HepG2 (cell line): ENCODE results near the gene TADA2B. TPM values are rescaled to one million over a fixed set of nuclear protein-coding genes. Genes with fewer than 3 reads are reported as not detected.
A peak's percentile ranks its signal among the peaks of the same experiment; 100 is the strongest.

Source experiments
- ATAC-seq: fragments of 200-7000 bp; cut with Tn5 transposase; 3 replicates; pipeline ENCODE4 v1.9.1; 2020; ENCODE audit warnings: mild to moderate bottlenecking, moderate library complexity
- BruUV-seq: library from RNA; stranded (reverse); fragments of 400-500 nt; replicated peaks from 2 replicates; lab custom pipeline; 2021; lab: Mats Ljungman, UMichigan
- CTCF ChIA-PET: fragments of 300-600 bp; formaldehyde crosslinking; extraction: SDS; loops from one replicate; lab custom pipeline; 2021; ENCODE audit warnings: low total read pairs, inconsistent platforms, low intra/inter-chr PET ratio; lab: Yijun Ruan, JAX
- POLR2A ChIA-PET: fragments of 350-600 bp; sonication (Branson Sonifier 250); formaldehyde crosslinking; loops from one replicate; lab custom pipeline; 2020; ENCODE audit warnings: antibody characterized with exemption, inconsistent platforms; lab: Yijun Ruan, JAX
- DNase-seq: peaks from one replicate; pipeline ENCODE4 v3.0.0-alpha.2; 2015; ENCODE audit warnings: low spot score
- FAIRE-seq: peaks from 3 replicates; lab custom pipeline; 2011; peaks lifted over from hg19 to GRCh38; lab: Jason Lieb, UNC
- H2AFZ ChIP-seq: one replicate; pipeline ENCODE4 v1.6.1; 2011; ENCODE audit warnings: low read length, inconsistent platforms
- H3K27ac ChIP-seq: fragments of 300-600 bp; 3 replicates; pipeline ENCODE4 v1.8.0; 2011; ENCODE audit warnings: mixed run types, mild to moderate bottlenecking, mixed read lengths, low read length, inconsistent platforms; ENCODE audit not compliant: insufficient read depth; ENCODE audit errors: extremely low read length
- H3K27me3 ChIP-seq, 2 experiments: fragments of 200-600 bp in 1 of 2; 2 replicates in 1 of 2; 3 replicates in 1 of 2; pipeline versions ENCODE4 v1.6.0 to v1.8.0; 2011; ENCODE audit warnings: low read length in 2 of 2, mild to moderate bottlenecking in 2 of 2, moderate library complexity in 2 of 2, inconsistent platforms in 1 of 2; ENCODE audit not compliant: insufficient read depth in 2 of 2, control insufficient read depth in 1 of 2
- H3K36me3 ChIP-seq, 2 experiments: fragments of 200-600 bp in 1 of 2; replicated peaks in 1 of 2; 2 replicates in 1 of 2; 3 replicates in 1 of 2; pipeline versions ENCODE4 v1.5.1 to v1.8.0; 2011; ENCODE audit warnings: low read length in 2 of 2, inconsistent platforms in 1 of 2; ENCODE audit not compliant: insufficient read depth in 2 of 2, control insufficient read depth in 1 of 2
- H3K4me1 ChIP-seq: 2 replicates; pipeline ENCODE4 v1.5.1; 2012; ENCODE audit warnings: low read length, inconsistent platforms; ENCODE audit not compliant: insufficient read depth
- H3K4me2 ChIP-seq: 2 replicates; pipeline ENCODE4 v1.6.0; 2011; ENCODE audit warnings: low read depth, low read length, inconsistent platforms
- H3K4me3 ChIP-seq, 3 experiments: fragments of 200-600 bp in 1 of 3; sonication (generic), shearing (Covaris generic) in 1 of 3; replicated peaks in 1 of 3; 2 replicates each; pipeline ENCODE4 v1.5.1; 2011 to 2016; ENCODE audit warnings: low read length in 3 of 3, inconsistent platforms in 2 of 3, low read depth in 2 of 3, mild to moderate bottlenecking in 2 of 3, control low read depth in 1 of 3, mixed read lengths in 1 of 3; ENCODE audit not compliant: insufficient read depth in 1 of 3
- H3K79me2 ChIP-seq: one replicate; pipeline ENCODE4 v1.6.1; 2011; ENCODE audit warnings: low read length, inconsistent platforms; ENCODE audit not compliant: insufficient read depth
- H3K9ac ChIP-seq: 2 replicates; pipeline ENCODE4 v1.6.0; 2011; ENCODE audit warnings: mild to moderate bottlenecking, low read depth, low read length, inconsistent platforms; ENCODE audit not compliant: insufficient read depth
- H3K9me3 ChIP-seq: 2 replicates; pipeline ENCODE4 v1.5.1; 2012; ENCODE audit warnings: mild to moderate bottlenecking, low read length
- H4K20me1 ChIP-seq: 2 replicates; pipeline ENCODE4 v1.6.0; 2011; ENCODE audit warnings: inconsistent platforms, mild to moderate bottlenecking, low read length, moderate library complexity; ENCODE audit not compliant: insufficient read depth
- DNMT3B ChIP-seq: conservative IDR thresholded peaks from 2 replicates; pipeline ENCODE4 v1.6.1; 2016; ENCODE audit warnings: missing biosample characterization, control low read depth
- HDAC6 ChIP-seq: fragments of 200-600 bp; sonication (generic); IDR thresholded peaks from 2 replicates; pipeline ENCODE4 v1.7.0; 2017; ENCODE audit warnings: mild to moderate bottlenecking, antibody characterized with exemption, low read length, low read depth
- MAFF ChIP-seq: IDR thresholded peaks from 2 replicates; pipeline ENCODE4 v1.6.1; 2011; ENCODE audit warnings: low read depth, low read length, improper control_type of control experiment
- MAFK ChIP-seq, 2 experiments: IDR thresholded peaks in 1 of 2; conservative IDR thresholded peaks in 1 of 2; 2 replicates each; pipeline ENCODE4 v1.6.1; 2011; ENCODE audit warnings: improper control_type of control experiment in 2 of 2, low read length in 2 of 2
- MBNL3 ChIP-seq: fragments of 250-450 bp; sonication (Bioruptor Pico); conservative IDR thresholded peaks from 2 replicates; pipeline ENCODE4 v1.8.0; 2022; ENCODE audit warnings: mild to moderate bottlenecking, inconsistent platforms
- MEIS2 ChIP-seq: sonication (generic); formaldehyde crosslinking; IDR thresholded peaks from 2 replicates; pipeline ENCODE4 v1.9.0; 2021; ENCODE audit warnings: mild to moderate bottlenecking, missing genetic modification reagents
- NFIB ChIP-seq: sonication (generic); formaldehyde crosslinking; IDR thresholded peaks from 2 replicates; pipeline ENCODE4 v1.9.0; 2021; ENCODE audit warnings: missing genetic modification reagents, mild to moderate bottlenecking, borderline replicate concordance
- WGBS: methylation state at CpG from one replicate; pipeline ENCODE4 v1.1.6; 2017; ENCODE audit warnings: low lambda C conversion rate; 5-methylcytosine and 5-hydroxymethylcytosine counted together
- in situ Hi-C: cut with HindIII; loops from 2 replicates; pipeline ENCODE4 v1.10.0; 2017; ENCODE audit warnings: low pct_unique_long_range_greater_than_20kb; ENCODE audit not compliant: extremely low pct_ligation_motif_present
- intact Hi-C: fragments of 100-400 bp; cut with micrococcal nuclease; formaldehyde crosslinking; loops from one replicate; pipeline ENCODE4 v1.10.0; 2022; ENCODE audit not compliant: unreplicated experiment
- polyA plus RNA-seq, 8 experiments: library from polyadenylated mRNA; depleted of rRNA in 3 of 8; stranded (reverse) in 7 of 8; unstranded in 1 of 8; fragments of >200 nt; fragmentation: Illumina TruSeq in 4 of 8; extraction: Trizol in 4 of 8; gene quantifications; 2 replicates each; pipeline versions ENCODE4 v1.2.1 to v1.2.3, GENCODE V29; 2011 to 2016; ENCODE audit warnings: low read depth in 4 of 8, missing spikeins in 1 of 8, mixed read lengths in 1 of 8; ENCODE audit not compliant: insufficient read depth in 1 of 8
- total RNA-seq, 5 experiments: library from RNA; depleted of rRNA; stranded (reverse); fragments of >200 nt; fragmentation: Illumina TruSeq; extraction: Trizol; gene quantifications; 2 replicates each; pipeline ENCODE4 v1.2.3, GENCODE V29; 2016; ENCODE audit warnings: low read depth in 1 of 5
- TF ChIP-seq, protein P1 (sequence below): sonication (generic); formaldehyde crosslinking; IDR thresholded peaks from 2 replicates; pipeline ENCODE4 v1.5.1; 2020; ENCODE audit warnings: mild to moderate bottlenecking, missing genetic modification reagents, moderate library complexity
- TF ChIP-seq, protein P2 (sequence below): sonication (generic); formaldehyde crosslinking; IDR thresholded peaks from 2 replicates; pipeline ENCODE4 v1.4.0; 2020; ENCODE audit warnings: missing genetic modification reagents; ENCODE audit errors: not compliant biosample characterization
- TF ChIP-seq, protein P3 (sequence below): sonication (generic); formaldehyde crosslinking; conservative IDR thresholded peaks from 2 replicates; pipeline ENCODE4 v1.8.0; 2022; ENCODE audit warnings: mild to moderate bottlenecking, moderate library complexity, missing genetic modification reagents

The TADA2B gene
- total and polyA plus RNA-seq, 2 of the 13 experiments (the other 11 are each of a cell fraction or from before 2014, with no cell fraction given) = 4.6 to 8.9 TPM

DNA sequence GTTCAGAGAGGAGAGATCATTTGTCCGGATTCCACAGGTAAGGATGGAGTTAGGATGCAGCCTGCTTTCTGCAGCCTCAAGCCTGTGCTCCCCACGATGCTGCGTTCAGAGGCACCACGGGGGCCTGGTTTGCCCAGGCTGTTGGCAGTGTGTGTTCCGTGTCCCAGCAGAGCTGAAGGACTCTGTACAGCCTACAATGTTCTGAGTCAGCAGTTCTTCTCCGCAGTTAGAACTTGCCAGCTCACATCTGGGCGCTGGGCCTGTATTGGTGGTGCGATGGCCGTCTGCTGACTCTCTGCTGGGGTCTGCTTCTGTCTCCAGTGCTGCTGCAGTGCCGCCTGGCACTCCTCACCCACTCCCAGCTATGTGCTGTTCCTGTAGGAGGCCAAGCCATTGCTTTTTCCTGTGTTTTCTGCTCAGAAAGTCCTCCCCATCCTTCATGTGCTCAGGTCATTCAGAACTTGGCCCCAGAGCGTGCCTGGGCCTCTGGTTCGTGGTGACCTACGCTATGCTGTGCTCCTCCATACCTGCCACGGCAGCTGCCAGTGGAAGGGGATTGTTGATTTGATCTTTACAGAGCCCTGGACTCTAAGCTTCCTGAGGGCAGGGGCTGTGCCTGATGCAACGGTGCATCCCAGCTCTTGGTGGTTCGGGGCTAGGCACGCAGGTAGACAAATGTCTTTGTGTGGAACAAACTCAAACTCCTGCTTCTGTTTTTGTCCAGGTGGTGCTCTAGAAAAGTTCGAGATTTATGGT lies 42.6 kb upstream of the TADA2B start:
- ChIA-PET POLR2A (no interaction called here), CTCF (no interaction called here)
- in situ Hi-C loops = no loop called here
- peaks cover 5% of the 10 kb centered on the region for H3K79me2 ChIP-seq
- no peaks in the 10 kb centered on the region for H3K4me1 ChIP-seq
- 96% methylated on average over 13 of the region's 18 CpGs for WGBS
- no peak for ATAC-seq
- no peaks in the 10 kb centered on the region for H3K27me3 ChIP-seq
- H3K9ac ChIP-seq = no peak overlapping the region
- no peak overlapping the region for H3K27ac ChIP-seq
- H2AFZ ChIP-seq = no peak overlapping the region
- H3K9me3 ChIP-seq = no peaks in the 10 kb centered on the region
- intact Hi-C loops = no loop called here
- no peak for FAIRE-seq
- no peaks in the 10 kb centered on the region for H4K20me1 ChIP-seq
- peaks cover 44 to 81% of the 10 kb centered on the region in 2 experiments for H3K36me3 ChIP-seq
- no TSS peak for BruUV-seq
- no peak for TF ChIP-seq HDAC6
- TF ChIP-seq, protein P1, sequence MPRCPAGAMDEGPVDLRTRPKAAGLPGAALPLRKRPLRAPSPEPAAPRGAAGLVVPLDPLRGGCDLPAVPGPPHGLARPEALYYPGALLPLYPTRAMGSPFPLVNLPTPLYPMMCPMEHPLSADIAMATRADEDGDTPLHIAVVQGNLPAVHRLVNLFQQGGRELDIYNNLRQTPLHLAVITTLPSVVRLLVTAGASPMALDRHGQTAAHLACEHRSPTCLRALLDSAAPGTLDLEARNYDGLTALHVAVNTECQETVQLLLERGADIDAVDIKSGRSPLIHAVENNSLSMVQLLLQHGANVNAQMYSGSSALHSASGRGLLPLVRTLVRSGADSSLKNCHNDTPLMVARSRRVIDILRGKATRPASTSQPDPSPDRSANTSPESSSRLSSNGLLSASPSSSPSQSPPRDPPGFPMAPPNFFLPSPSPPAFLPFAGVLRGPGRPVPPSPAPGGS (CRISPR knock-in tag) = no peak
- TF ChIP-seq, protein P2, sequence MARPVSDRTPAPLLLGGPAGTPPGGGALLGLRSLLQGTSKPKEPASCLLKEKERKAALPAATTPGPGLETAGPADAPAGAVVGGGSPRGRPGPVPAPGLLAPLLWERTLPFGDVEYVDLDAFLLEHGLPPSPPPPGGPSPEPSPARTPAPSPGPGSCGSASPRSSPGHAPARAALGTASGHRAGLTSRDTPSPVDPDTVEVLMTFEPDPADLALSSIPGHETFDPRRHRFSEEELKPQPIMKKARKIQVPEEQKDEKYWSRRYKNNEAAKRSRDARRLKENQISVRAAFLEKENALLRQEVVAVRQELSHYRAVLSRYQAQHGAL (CRISPR knock-in tag) = no peak
- peak; percentile 69 to 88 for TF ChIP-seq MAFK (conservative IDR thresholded peaks at IDR 0.05 in 1 of 2, IDR thresholded peaks at IDR 0.05 in 1 of 2; ENCODE audit: low read length in 2 of 2)
- TF ChIP-seq MEIS2 (CRISPR knock-in tag) = no peak
- TF ChIP-seq MAFF = peak; percentile 71
- no peak for TF ChIP-seq MBNL3 (CRISPR knock-in tag)
- TF ChIP-seq, protein P3, sequence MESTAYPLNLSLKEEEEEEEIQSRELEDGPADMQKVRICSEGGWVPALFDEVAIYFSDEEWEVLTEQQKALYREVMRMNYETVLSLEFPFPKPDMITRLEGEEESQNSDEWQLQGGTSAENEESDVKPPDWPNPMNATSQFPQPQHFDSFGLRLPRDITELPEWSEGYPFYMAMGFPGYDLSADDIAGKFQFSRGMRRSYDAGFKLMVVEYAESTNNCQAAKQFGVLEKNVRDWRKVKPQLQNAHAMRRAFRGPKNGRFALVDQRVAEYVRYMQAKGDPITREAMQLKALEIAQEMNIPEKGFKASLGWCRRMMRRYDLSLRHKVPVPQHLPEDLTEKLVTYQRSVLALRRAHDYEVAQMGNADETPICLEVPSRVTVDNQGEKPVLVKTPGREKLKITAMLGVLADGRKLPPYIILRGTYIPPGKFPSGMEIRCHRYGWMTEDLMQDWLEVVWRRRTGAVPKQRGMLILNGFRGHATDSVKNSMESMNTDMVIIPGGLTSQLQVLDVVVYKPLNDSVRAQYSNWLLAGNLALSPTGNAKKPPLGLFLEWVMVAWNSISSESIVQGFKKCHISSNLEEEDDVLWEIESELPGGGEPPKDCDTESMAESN (CRISPR knock-in tag) = no peak
- TF ChIP-seq NFIB (CRISPR knock-in tag) = no peak
- TF ChIP-seq DNMT3B = no peak
- no peak overlapping the region for H3K4me3 ChIP-seq
- DNase-seq = no peak
- H3K4me2 ChIP-seq = no peak overlapping the region
